Stimulated activated CD8-positive, alpha-beta memory T cell treated with anti-CD3 and anti-CD28 coated beads, Interleukin-7, amount 100 ng/mL, for 1 hour (primary cell): Measurements from ENCODE around the gene KRTAP15-1.

Source experiments
- DNase-seq, 2 donors: peaks; one replicate each; pipeline ENCODE4 v3.0.0-alpha.2; 2020; ENCODE audit warnings: low read depth in 2 of 2

Gene KRTAP15-1

GRCh38 chr21:30439975-30440374 is at the start of gene KRTAP15-1:
Gene KRTAP15-1, plus strand, starts transcription at chr21:30440275. Its CDS starts 53 bp downstream, at chr21:30440328.
- DNase-seq, result no peak

GRCh38 chr21:30391492-30392025 is 48.5 kb upstream of the KRTAP15-1 start:
- DNase-seq, result no peak

- DNase-seq, result no peak
Observed at GRCh38 chr21:30395731-30396130, 44.3 kb upstream of the KRTAP15-1 start, which contains the start of gene KRTAP13-1. Gene KRTAP13-1, plus strand, starts transcription at chr21:30396031. Its CDS starts 56 bp downstream, at chr21:30396087.

GRCh38 chr21:30408782-30409494 is 31.1 kb upstream of the KRTAP15-1 start:
- DNase-seq, result no peak

- DNase-seq, result no peak
Observed at GRCh38 chr21:30415993-30416392, 24.1 kb upstream of the KRTAP15-1 start.

GRCh38 chr21:30425826-30426225 is 14.2 kb upstream of the KRTAP15-1 start, which contains the start of gene KRTAP13-3:
Gene KRTAP13-3, minus strand, starts transcription at chr21:30425926. Its CDS starts 14 bp downstream, at chr21:30425912.
- DNase-seq, result no peak

GRCh38 chr21:30426731-30427130 is 13.3 kb upstream of the KRTAP15-1 start:
- DNase-seq, result no peak

GRCh38 chr21:30430170-30430655 is 9.9 kb upstream of the KRTAP15-1 start, which contains the start of gene KRTAP13-4:
Gene KRTAP13-4, plus strand, starts transcription at chr21:30430220. Its CDS starts 56 bp downstream, at chr21:30430276.
- no peak for DNase-seq

GRCh38 chr21:30434033-30434631 is 5.9 kb upstream of the KRTAP15-1 start:
- DNase-seq, result no peak

- DNase-seq, result no peak
Observed at GRCh38 chr21:30437010-30437565, 3.0 kb upstream of the KRTAP15-1 start.

GRCh38 chr21:30443226-30443625 is 3.2 kb downstream of the KRTAP15-1 start:
- DNase-seq, result no peak

- no peak for DNase-seq
Observed at GRCh38 chr21:30444204-30444603, 4.1 kb downstream of the KRTAP15-1 start.

- no peak for DNase-seq
Observed at GRCh38 chr21:30447056-30447455, 7.0 kb downstream of the KRTAP15-1 start.

- no peak for DNase-seq
Observed at GRCh38 chr21:30448514-30448913, 8.4 kb downstream of the KRTAP15-1 start.

GRCh38 chr21:30463713-30464112 is 23.6 kb downstream of the KRTAP15-1 start:
- no peak for DNase-seq

GRCh38 chr21:30468900-30469714 is 29.0 kb downstream of the KRTAP15-1 start:
- DNase-seq, result no peak

GRCh38 chr21:30478004-30478403 is 37.9 kb downstream of the KRTAP15-1 start:
- DNase-seq, result no peak

- no peak for DNase-seq
Observed at GRCh38 chr21:30479259-30479658, 39.2 kb downstream of the KRTAP15-1 start.

- no peak for DNase-seq
Observed at GRCh38 chr21:30480145-30480544, 40.1 kb downstream of the KRTAP15-1 start, which contains the start of gene KRTAP19-1. Gene KRTAP19-1, minus strand, starts transcription at chr21:30480367. Its CDS starts 50 bp downstream, at chr21:30480317.

- no peak for DNase-seq
Observed at GRCh38 chr21:30482130-30482529, 42.1 kb downstream of the KRTAP15-1 start.

GRCh38 chr21:30486180-30486579 is 46.1 kb downstream of the KRTAP15-1 start:
- DNase-seq, result no peak
